IMR-90 (cell line): ENCODE data around the gene STX8. TPM values are rescaled to one million over a fixed set of nuclear protein-coding genes. Genes with fewer than 3 reads are reported as not detected.

Experiments used
- ATAC-seq: fragments of 200-7000 bp; cut with Tn5 transposase; 2 replicates; pipeline ENCODE4 v1.9.1; 2020; ENCODE audit warnings: low read depth, mild to moderate bottlenecking, moderate library complexity
- BruUV-seq: library from RNA; stranded (reverse); fragments of 400-500 nt; replicated peaks from 2 replicates; lab custom pipeline; 2021; lab: Mats Ljungman, UMichigan
- CTCF ChIA-PET: fragments of 300-600 bp; formaldehyde crosslinking; extraction: SDS; loops from one replicate; lab custom pipeline; 2021; ENCODE audit warnings: antibody characterized with exemption; lab: Yijun Ruan, JAX
- POLR2A ChIA-PET: fragments of 300-600 bp; sonication (Branson Sonifier 250); formaldehyde crosslinking; loops from one replicate; lab custom pipeline; 2022; ENCODE audit warnings: antibody characterized with exemption; ENCODE audit not compliant: unreplicated experiment; lab: Charles Lee
- DNase-seq: peaks from one replicate; pipeline ENCODE4 v3.0.0; 2013
- H2AFZ ChIP-seq: replicated peaks from 2 replicates; pipeline ENCODE3; 2013; ENCODE audit warnings: low read length, mild to moderate bottlenecking; ENCODE audit not compliant: poor library complexity
- H2AK5ac ChIP-seq: 2 replicates; pipeline ENCODE4 v1.6.1; 2013; ENCODE audit warnings: low read depth, low read length, inconsistent platforms
- H2AK9ac ChIP-seq: replicated peaks from 2 replicates; pipeline ENCODE3; 2013; ENCODE audit warnings: mild to moderate bottlenecking, low read depth, low read length, moderate library complexity; ENCODE audit not compliant: poor library complexity
- H2BK120ac ChIP-seq: 2 replicates; pipeline ENCODE4 v1.6.1; 2013; ENCODE audit warnings: low read depth, low read length, inconsistent platforms
- H2BK15ac ChIP-seq: 3 replicates; pipeline ENCODE4 v1.6.1; 2013; ENCODE audit warnings: low read depth, low read length, inconsistent platforms
- H2BK20ac ChIP-seq: 2 replicates; pipeline ENCODE4 v1.6.1; 2013; ENCODE audit warnings: low read depth, mild to moderate bottlenecking, inconsistent platforms, low read length, moderate library complexity
- H2BK5ac ChIP-seq: 2 replicates; pipeline ENCODE4 v1.6.1; 2013; ENCODE audit warnings: mild to moderate bottlenecking, low read depth, low read length, inconsistent platforms; ENCODE audit not compliant: poor library complexity, severe bottlenecking
- H3K14ac ChIP-seq: replicated peaks from 2 replicates; pipeline ENCODE4 v1.6.1; 2013; ENCODE audit warnings: low read depth, low read length, inconsistent platforms
- H3K18ac ChIP-seq: 2 replicates; pipeline ENCODE4 v1.6.1; 2013; ENCODE audit warnings: low read depth, low read length, control low read depth
- H3K23ac ChIP-seq: 2 replicates; pipeline ENCODE4 v1.6.1; 2013; ENCODE audit warnings: low read depth, low read length, inconsistent platforms
- H3K27ac ChIP-seq: 2 replicates; pipeline ENCODE4 v1.5.1; 2013; ENCODE audit warnings: mild to moderate bottlenecking, control low read depth, low read length; ENCODE audit not compliant: insufficient read depth
- H3K27me3 ChIP-seq: 2 replicates; pipeline ENCODE4 v1.6.1; 2013; ENCODE audit warnings: low read length; ENCODE audit not compliant: control insufficient read depth, insufficient read depth
- H3K36me3 ChIP-seq: 2 replicates; pipeline ENCODE4 v1.6.1; 2013; ENCODE audit warnings: low read length, mixed read lengths; ENCODE audit not compliant: control insufficient read depth, insufficient read depth
- H3K4ac ChIP-seq: 2 replicates; pipeline ENCODE4 v1.6.1; 2013; ENCODE audit warnings: low read depth, low read length, inconsistent platforms
- H3K4me1 ChIP-seq: 2 replicates; pipeline ENCODE4 v1.6.1; 2013; ENCODE audit warnings: low read length, mixed read lengths; ENCODE audit not compliant: control insufficient read depth, insufficient read depth
- H3K4me2 ChIP-seq: 2 replicates; pipeline ENCODE4 v1.6.1; 2013; ENCODE audit warnings: low read depth, mild to moderate bottlenecking, control low read depth, low read length, moderate library complexity
- H3K4me3 ChIP-seq: 2 replicates; pipeline ENCODE4 v1.5.1; 2013; ENCODE audit warnings: low read depth, mild to moderate bottlenecking, control low read depth, low read length, moderate library complexity; ENCODE audit not compliant: insufficient read depth
- H3K56ac ChIP-seq: 2 replicates; pipeline ENCODE4 v1.6.1; 2013; ENCODE audit warnings: low read length, inconsistent platforms; ENCODE audit not compliant: insufficient read depth; ENCODE audit errors: extremely low read depth
- H3K79me1 ChIP-seq, 2 experiments: 2 replicates each; pipeline ENCODE4 v1.6.1; 2013; ENCODE audit warnings: low read length in 2 of 2, inconsistent platforms in 1 of 2, low read depth in 1 of 2
- H3K9ac ChIP-seq: 2 replicates; pipeline ENCODE4 v1.6.1; 2013; ENCODE audit warnings: low read depth, low read length, control low read depth
- H3K9me1 ChIP-seq: 2 replicates; pipeline ENCODE4 v1.6.1; 2013; ENCODE audit warnings: low read length, inconsistent platforms; ENCODE audit not compliant: insufficient read depth
- H3K9me3 ChIP-seq: 2 replicates; pipeline ENCODE4 v1.6.1; 2013; ENCODE audit warnings: low read length; ENCODE audit not compliant: control insufficient read depth, insufficient read depth
- H4K20me1 ChIP-seq: 2 replicates; pipeline ENCODE4 v1.6.1; 2013; ENCODE audit warnings: low read length, inconsistent platforms; ENCODE audit not compliant: insufficient read depth
- H4K5ac ChIP-seq: 2 replicates; pipeline ENCODE4 v1.6.1; 2013; ENCODE audit warnings: mild to moderate bottlenecking, low read depth, low read length, control low read depth
- H4K8ac ChIP-seq, 2 experiments: 2 replicates each; pipeline ENCODE4 v1.6.1; 2013; ENCODE audit warnings: low read depth in 2 of 2, low read length in 2 of 2, control low read depth in 1 of 2, inconsistent platforms in 1 of 2
- H4K91ac ChIP-seq: 2 replicates; pipeline ENCODE4 v1.6.1; 2013; ENCODE audit warnings: low read depth, low read length, inconsistent platforms; ENCODE audit not compliant: insufficient read depth
- BHLHE40 ChIP-seq: fragments of 150-350 bp; IDR thresholded peaks from 2 replicates; pipeline ENCODE4 v1.6.1; 2016; ENCODE audit warnings: mild to moderate bottlenecking, low read depth, low read length
- CEBPB ChIP-seq: IDR thresholded peaks from 2 replicates; pipeline ENCODE4 v1.6.1; 2012; ENCODE audit warnings: low read depth, low read length, improper control_type of control experiment
- CHD1 ChIP-seq: IDR thresholded peaks from 2 replicates; pipeline ENCODE4 v1.6.1; 2012; ENCODE audit warnings: low read depth, low read length, improper control_type of control experiment
- CTCF ChIP-seq: conservative IDR thresholded peaks from 2 replicates; pipeline ENCODE4 v1.5.1; 2012; ENCODE audit warnings: mild to moderate bottlenecking, low read depth, low read length, improper control_type of control experiment
- ELK1 ChIP-seq: fragments of 150-350 bp; IDR thresholded peaks from 2 replicates; pipeline ENCODE4 v1.6.1; 2016; ENCODE audit warnings: low read depth, mild to moderate bottlenecking, low read length, moderate library complexity, borderline replicate concordance
- FOS ChIP-seq: fragments of 150-350 bp; IDR thresholded peaks from 2 replicates; pipeline ENCODE4 v1.6.1; 2016; ENCODE audit warnings: low read depth, low read length
- MAFK ChIP-seq: IDR thresholded peaks from 2 replicates; pipeline ENCODE4 v1.6.1; 2012; ENCODE audit warnings: low read depth, low read length, improper control_type of control experiment
- MAZ ChIP-seq: IDR thresholded peaks from 2 replicates; pipeline ENCODE4 v1.6.1; 2012; ENCODE audit warnings: low read depth, mild to moderate bottlenecking, low read length, improper control_type of control experiment, moderate library complexity, borderline replicate concordance
- MXI1 ChIP-seq: IDR thresholded peaks from 2 replicates; pipeline ENCODE4 v1.6.1; 2012; ENCODE audit warnings: low read depth, mild to moderate bottlenecking, low read length, moderate library complexity, borderline replicate concordance
- NFE2L2 ChIP-seq: fragments of 150-350 bp; IDR thresholded peaks from 2 replicates; pipeline ENCODE4 v1.6.1; 2016; ENCODE audit warnings: low read depth, mild to moderate bottlenecking, low read length
- POLR2A ChIP-seq: IDR thresholded peaks from 2 replicates; pipeline ENCODE4 v1.6.1; 2012; ENCODE audit warnings: mild to moderate bottlenecking, low read depth, low read length
- RAD21 ChIP-seq: IDR thresholded peaks from 2 replicates; pipeline ENCODE4 v1.6.1; 2012; ENCODE audit warnings: low read length, improper control_type of control experiment
- RCOR1 ChIP-seq: IDR thresholded peaks from 2 replicates; pipeline ENCODE4 v1.6.1; 2012; ENCODE audit warnings: mild to moderate bottlenecking, low read length, improper control_type of control experiment; ENCODE audit not compliant: insufficient replicate concordance
- RFX5 ChIP-seq: IDR thresholded peaks from 2 replicates; pipeline ENCODE4 v1.8.0; 2012; ENCODE audit warnings: low read depth, mild to moderate bottlenecking, low read length, moderate library complexity
- WGBS, 2 experiments: methylation state at CpG; one replicate each; pipeline versions ENCODE4 v1.1.5 to v1.1.7; 2013; ENCODE audit warnings: missing lambda C conversion rate in 2 of 2; ENCODE audit not compliant: insufficient read length in 1 of 2; ENCODE audit errors: extremely low coverage in 2 of 2; 5-methylcytosine and 5-hydroxymethylcytosine counted together
- dilution Hi-C: fragments of 300-500 bp; cut with HindIII; formaldehyde crosslinking; loops from one replicate; pipeline ENCODE4 v1.14.3; 2018; ENCODE audit warnings: low sequenced_read_pairs; ENCODE audit not compliant: unreplicated experiment
- in situ Hi-C: fragments of 300-500 bp; cut with MboI; formaldehyde crosslinking; loops from 3 replicates; pipeline ENCODE4 v1.14.3; 2019; ENCODE audit warnings: low sequenced_read_pairs, inconsistent platforms, mixed read lengths
- intact Hi-C: fragments of 100-400 bp; cut with micrococcal nuclease; formaldehyde crosslinking; loops from 2 replicates; pipeline ENCODE4 v1.10.0; 2022
- polyA plus RNA-seq, 3 experiments: library from polyadenylated mRNA; depleted of rRNA; stranded (reverse); fragments of >200 nt; gene quantifications; 2 replicates each; pipeline ENCODE4 v1.2.3, GENCODE V29; 2012; ENCODE audit warnings: low replicate concordance in 1 of 3
- total RNA-seq: library from RNA; depleted of rRNA; stranded (reverse); fragments of >200 nt; gene quantifications from 2 replicates; pipeline ENCODE4 v1.2.3, GENCODE V29; 2012
- TF ChIP-seq, protein P1 (sequence below): fragments of 150-350 bp; IDR thresholded peaks from 2 replicates; pipeline ENCODE4 v1.6.1; 2017; ENCODE audit warnings: mild to moderate bottlenecking, antibody characterized with exemption, low read length, low read depth

The STX8 gene
- total and polyA plus RNA-seq, 2 of the 4 experiments (the other 2 are of a cell fraction): 26.5 to 47.0 TPM

- H3K4me2 ChIP-seq: no peak overlapping the region
- intact Hi-C loops (loop anchor here (5.0 to 10.0 kb wide), 5 partner anchors 119 to 736 kb away; no protein-coding TSS in a partner anchor), in situ Hi-C loops (no loop called here), dilution Hi-C loops (loop anchor here (25.0 kb wide), 1 partner anchor 109 kb away; no protein-coding TSS in a partner anchor)
- H2AK5ac ChIP-seq: no peak overlapping the region
- no peak overlapping the region for H4K5ac ChIP-seq
- WGBS, 2 experiments: 100% methylated on average over 2 of the region's 4 CpGs; no CpG with 5 or more reads in 1 of the 2 experiments
- H3K9ac ChIP-seq: no peak overlapping the region
- no peak overlapping the region for H4K91ac ChIP-seq
- no peak overlapping the region for H4K8ac ChIP-seq
- no peak overlapping the region for H3K27ac ChIP-seq
- no peak for ATAC-seq
- H4K20me1 ChIP-seq: no peaks in the 10 kb centered on the region
- no peak overlapping the region for H3K23ac ChIP-seq
- no peak overlapping the region for H3K4me3 ChIP-seq
- no peak overlapping the region for H2BK120ac ChIP-seq
- no peak overlapping the region for H2BK15ac ChIP-seq
- no peaks in the 10 kb centered on the region for H3K27me3 ChIP-seq
- no peaks in the 10 kb centered on the region for H3K36me3 ChIP-seq
- no peaks in the 10 kb centered on the region for H3K9me3 ChIP-seq
- no peak overlapping the region for H3K56ac ChIP-seq
- no peak overlapping the region for H3K14ac ChIP-seq
- no peak overlapping the region for H2BK5ac ChIP-seq
- no TSS peak for BruUV-seq
- H2BK20ac ChIP-seq: no peak overlapping the region
- no peaks in the 10 kb centered on the region for H3K9me1 ChIP-seq
- TF ChIP-seq ELK1 (no peak), POLR2A (no peak), CEBPB (no peak), CHD1 (no peak), RFX5 (no peak), BHLHE40 (no peak), MAZ (no peak), RCOR1 (no peak), RAD21 (no peak), MAFK (no peak), FOS (no peak), NFE2L2 (no peak), MXI1 (no peak), CTCF (no peak)
- TF ChIP-seq, protein P1, sequence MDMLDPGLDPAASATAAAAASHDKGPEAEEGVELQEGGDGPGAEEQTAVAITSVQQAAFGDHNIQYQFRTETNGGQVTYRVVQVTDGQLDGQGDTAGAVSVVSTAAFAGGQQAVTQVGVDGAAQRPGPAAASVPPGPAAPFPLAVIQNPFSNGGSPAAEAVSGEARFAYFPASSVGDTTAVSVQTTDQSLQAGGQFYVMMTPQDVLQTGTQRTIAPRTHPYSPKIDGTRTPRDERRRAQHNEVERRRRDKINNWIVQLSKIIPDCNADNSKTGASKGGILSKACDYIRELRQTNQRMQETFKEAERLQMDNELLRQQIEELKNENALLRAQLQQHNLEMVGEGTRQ: no peak
- H3K79me1 ChIP-seq: peaks cover 0 to 5% of the 10 kb centered on the region in 2 experiments; a peak in 1 of 4 replicates
- no peak overlapping the region for H3K18ac ChIP-seq
- no peak overlapping the region for H2AFZ ChIP-seq
- POLR2A ChIA-PET: no interaction called here
- CTCF ChIA-PET: interaction anchor here (1.4 kb wide), 1 partner anchor 526 kb away, joined by 6 read pairs; no protein-coding TSS in a partner anchor
- H2AK9ac ChIP-seq: no peak overlapping the region
- peaks cover 6% of the 10 kb centered on the region for H3K4me1 ChIP-seq
- H3K4ac ChIP-seq: no peak overlapping the region
- DNase-seq: no peak
Measured at GRCh38 chr17:9521062-9521461, 54.6 kb downstream of the STX8 start.
